GM21526 (cell line): ENCODE results near the gene C21orf58.

Experiments used
- ATAC-seq: cut with Tn5 transposase; IDR thresholded peaks from one replicate; pipeline ENCODE4 v1.9.1; 2021; ENCODE audit warnings: moderate library complexity; ENCODE audit not compliant: unreplicated experiment, low FRiP score

Gene C21orf58

DNA sequence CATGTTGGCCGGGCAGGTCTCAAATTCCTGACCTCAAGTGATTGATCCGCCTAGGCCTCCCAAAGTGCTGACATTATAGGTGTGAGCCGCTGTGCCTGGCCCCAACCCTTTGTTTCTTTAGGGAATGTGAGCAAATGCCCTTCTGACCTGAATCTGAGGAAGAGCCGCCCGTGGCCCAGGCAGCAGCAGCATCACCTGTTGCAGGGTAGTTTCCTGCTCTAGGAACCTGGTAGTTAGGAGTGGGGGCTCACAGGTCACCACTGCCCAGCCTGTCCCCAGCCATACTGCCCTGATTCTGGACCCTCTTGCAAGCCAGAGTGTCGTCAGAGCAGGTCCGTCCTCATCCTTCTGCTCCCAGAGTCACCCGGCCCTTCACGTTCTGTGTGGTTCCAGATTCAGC is 24.5 kb downstream of the C21orf58 start:
- ATAC-seq, result no peak

- no peak for ATAC-seq
Observed at GRCh38 chr21:46297338-46298271, 26.1 kb downstream of the C21orf58 start.

- no peak for ATAC-seq
Observed at GRCh38 chr21:46295996-46296752, 27.5 kb downstream of the C21orf58 start.

GRCh38 chr21:46295177-46295770 is 28.4 kb downstream of the C21orf58 start:
- ATAC-seq, result no peak

- ATAC-seq, result no peak
Observed at GRCh38 chr21:46294647-46295176, 29.0 kb downstream of the C21orf58 start.

DNA sequence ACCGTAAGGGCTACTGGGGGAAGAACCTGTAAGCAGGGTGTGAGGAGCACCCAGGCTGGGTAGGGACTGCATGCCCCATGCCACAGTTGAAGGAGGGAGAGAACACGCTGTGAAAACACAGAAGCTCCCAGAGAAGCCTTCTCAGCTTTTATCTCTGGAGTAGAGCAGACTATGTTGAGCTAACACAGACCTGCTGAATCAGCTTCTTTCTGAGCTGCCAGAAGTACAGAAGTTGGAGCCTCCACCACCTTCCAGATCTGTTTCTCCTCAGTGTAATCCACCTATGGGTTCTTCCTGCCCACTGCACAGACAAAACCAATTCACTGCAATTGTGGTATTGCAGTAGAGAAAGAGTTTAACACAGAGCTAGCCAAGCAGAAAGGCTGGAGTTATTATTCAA is 32.1 kb downstream of the C21orf58 start:
- no peak for ATAC-seq

- no peak for ATAC-seq
Observed at GRCh38 chr21:46289655-46290179, 34.0 kb downstream of the C21orf58 start.

DNA sequence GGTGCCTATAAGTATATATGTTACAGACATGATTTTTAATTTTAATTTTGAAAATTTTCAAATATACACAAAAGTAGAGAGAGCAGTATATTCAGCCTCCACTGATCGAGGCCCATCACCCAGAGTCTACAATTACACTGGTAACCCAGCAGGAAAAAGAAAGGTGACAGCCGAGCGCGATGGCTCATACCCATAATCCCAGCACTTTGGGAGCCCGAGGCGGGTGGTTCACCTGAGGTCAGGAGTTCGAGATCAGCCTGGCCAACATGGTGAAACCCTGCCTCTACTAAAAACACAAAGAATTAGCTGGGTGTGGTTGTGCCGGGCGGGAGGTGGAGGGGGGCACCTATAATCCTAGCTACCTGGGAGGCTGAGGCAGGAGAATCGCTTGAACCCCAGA is 36.1 kb downstream of the C21orf58 start:
- no peak for ATAC-seq

GRCh38 chr21:46286648-46287002 is 37.0 kb downstream of the C21orf58 start:
- ATAC-seq, result no peak

GRCh38 chr21:46285761-46286647 is 37.7 kb downstream of the C21orf58 start, which contains the start of gene YBEY:
Gene YBEY, plus strand, starts transcription at chr21:46286342. Its CDS starts 572 bp downstream, at chr21:46286914.
- peak; percentile 77 for ATAC-seq

GRCh38 chr21:46285206-46285661 is 38.4 kb downstream of the C21orf58 start, which contains the start of gene MCM3AP:
Gene MCM3AP, minus strand, starts transcription at chr21:46285611. Its CDS starts 325 bp downstream, at chr21:46285286.
- ATAC-seq, result no peak

- ATAC-seq, result no peak
Observed at GRCh38 chr21:46284733-46285132, 38.9 kb downstream of the C21orf58 start.

DNA sequence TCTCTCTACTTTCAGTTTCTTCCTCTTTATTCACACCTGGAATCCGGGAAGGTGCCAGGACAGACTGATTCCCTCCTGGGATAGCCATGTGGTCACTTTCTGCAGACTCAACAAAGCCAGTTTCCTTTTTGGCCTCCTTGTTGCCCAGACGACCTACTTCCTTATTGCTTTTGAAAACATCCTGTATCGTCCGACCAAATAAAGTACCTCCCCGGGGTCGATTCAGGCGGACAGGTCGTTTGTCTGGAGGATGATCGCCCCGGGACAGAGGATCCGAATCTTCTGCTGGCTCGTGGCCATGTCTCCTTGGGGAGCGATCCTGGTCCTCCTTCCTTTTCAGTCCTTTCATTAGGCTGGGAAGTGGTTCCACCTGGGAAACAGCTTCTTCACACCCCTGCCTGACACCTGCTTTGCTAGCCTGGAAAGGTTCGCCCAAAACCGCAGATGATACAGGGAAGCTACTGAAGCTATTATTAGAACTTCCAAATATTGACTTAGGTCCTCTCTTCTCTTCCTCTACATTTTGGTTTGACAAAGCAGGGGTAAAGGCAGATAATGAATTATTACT is 39.5 kb downstream of the C21orf58 start:
- ATAC-seq, result no peak

- no peak for ATAC-seq
Observed at GRCh38 chr21:46274797-46275390, 48.8 kb downstream of the C21orf58 start.

DNA sequence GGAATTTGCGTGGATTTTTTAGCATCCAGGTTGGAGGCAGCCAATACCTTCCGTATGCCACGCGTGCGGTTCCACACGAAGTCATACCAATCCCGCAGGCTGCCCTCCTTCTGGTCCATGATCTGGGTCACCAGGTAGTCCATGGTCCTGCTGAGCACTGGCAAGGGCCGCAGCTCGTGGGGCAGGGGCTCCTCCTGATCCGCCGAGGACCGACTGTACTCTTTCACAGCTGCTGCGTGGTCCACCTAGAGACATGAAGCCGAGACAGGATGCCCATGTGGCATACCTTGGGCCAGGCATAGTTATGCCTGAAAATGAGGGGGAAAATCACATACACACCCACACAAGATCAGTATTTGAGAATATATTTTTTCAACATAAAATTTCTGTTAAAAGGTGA is 50.3 kb downstream of the C21orf58 start:
- ATAC-seq, result no peak

DNA sequence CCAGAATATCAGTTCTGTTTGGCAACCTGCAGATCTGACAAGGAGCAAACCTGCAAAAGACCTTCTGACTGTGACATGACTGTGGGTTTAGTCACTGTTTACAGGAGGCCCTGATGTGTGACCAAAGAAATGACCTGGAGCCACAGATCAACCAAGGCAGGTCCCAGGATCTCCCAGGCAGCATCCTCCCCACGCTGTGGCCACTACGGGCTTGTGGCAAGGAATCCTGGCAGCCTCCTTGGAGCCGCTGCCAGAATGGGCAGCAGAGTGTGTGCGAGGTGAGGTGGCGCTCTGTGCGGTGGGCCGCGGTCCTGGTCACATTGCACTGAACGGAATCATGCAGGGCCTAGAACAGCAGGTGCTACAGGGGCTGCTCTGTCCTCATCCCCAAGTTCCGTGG is 54.2 kb downstream of the C21orf58 start:
- no peak for ATAC-seq

DNA sequence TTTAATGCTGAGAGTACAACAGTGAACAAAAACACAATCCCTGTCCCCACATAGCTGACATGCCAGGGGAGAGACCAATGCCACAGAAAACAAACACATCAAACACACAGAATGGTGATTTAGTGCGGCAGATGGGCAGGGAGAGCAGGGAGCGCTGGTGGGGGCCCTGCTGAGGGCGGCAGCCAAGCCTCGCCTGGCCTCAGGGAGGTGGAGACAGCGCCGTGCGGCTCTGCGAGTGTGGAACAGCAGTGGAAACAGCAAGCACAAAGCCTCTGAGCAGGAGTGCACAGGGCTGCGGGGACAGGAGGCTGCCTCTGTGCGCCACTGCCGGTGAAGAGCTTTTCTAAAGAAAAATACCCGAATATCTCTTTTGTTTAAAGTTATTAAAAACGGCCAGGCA is 55.3 kb downstream of the C21orf58 start:
- ATAC-seq, result no peak

DNA sequence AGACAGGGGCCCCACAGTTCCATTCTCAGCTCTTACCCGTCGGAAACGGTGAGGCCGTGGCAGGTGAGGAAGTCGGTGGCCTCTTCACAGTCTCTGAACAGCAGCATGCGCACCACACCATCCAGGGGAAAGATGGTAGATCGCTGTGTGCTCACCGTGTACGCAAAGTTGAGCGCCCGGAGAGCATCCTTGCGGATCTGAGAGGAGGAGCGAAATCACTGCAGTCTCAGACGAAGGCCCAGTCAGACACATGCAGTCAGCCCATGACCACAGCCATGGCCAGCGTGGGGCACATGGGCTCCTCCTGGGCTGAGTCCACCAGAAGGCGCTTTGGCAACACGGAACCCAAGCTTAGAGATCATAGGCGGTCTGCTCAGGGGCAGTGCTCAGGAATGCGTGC is 56.7 kb downstream of the C21orf58 start:
- no peak for ATAC-seq
